ENCODE results near the gene NUDT19. TPM values are rescaled to one million over a fixed set of nuclear protein-coding genes. Genes with fewer than 3 reads are reported as not detected.

NUDT19 gene
- total RNA-seq, 2 donors from 2014 or later, result 9.1 to 18.0 TPM

DNA sequence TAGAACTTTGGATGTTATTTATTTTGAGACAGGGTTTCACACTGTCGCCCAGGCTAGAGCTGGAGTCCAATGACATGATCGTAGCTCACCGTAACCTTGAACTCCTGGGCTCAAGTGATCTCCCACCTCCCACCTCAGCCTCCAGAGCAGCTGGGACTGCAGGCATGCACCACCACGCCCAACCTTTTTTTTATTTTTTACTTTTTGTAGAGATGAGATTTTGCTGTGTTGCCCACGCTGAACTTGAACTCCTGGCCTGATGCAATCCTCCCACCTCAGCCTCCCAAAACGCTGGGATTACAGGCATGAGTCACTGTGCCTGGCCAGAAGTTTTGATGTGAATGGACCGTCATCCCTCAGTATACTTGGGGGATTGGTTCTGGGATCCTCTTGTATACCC is 30.3 kb upstream of the NUDT19 start:
- H3K9me3 ChIP-seq, result no peaks in the 10 kb centered on the region
- no peak overlapping the region for H3K4me3 ChIP-seq
- TF ChIP-seq, protein P1, sequence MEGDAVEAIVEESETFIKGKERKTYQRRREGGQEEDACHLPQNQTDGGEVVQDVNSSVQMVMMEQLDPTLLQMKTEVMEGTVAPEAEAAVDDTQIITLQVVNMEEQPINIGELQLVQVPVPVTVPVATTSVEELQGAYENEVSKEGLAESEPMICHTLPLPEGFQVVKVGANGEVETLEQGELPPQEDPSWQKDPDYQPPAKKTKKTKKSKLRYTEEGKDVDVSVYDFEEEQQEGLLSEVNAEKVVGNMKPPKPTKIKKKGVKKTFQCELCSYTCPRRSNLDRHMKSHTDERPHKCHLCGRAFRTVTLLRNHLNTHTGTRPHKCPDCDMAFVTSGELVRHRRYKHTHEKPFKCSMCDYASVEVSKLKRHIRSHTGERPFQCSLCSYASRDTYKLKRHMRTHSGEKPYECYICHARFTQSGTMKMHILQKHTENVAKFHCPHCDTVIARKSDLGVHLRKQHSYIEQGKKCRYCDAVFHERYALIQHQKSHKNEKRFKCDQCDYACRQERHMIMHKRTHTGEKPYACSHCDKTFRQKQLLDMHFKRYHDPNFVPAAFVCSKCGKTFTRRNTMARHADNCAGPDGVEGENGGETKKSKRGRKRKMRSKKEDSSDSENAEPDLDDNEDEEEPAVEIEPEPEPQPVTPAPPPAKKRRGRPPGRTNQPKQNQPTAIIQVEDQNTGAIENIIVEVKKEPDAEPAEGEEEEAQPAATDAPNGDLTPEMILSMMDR (IDR thresholded peaks at IDR 0.05), result no peak
- H3K27me3 ChIP-seq, result no peaks in the 10 kb centered on the region
- no peak for DNase-seq (ENCODE audit: low spot score)
- peaks cover 21% of the 10 kb centered on the region for H3K36me3 ChIP-seq
- no peak overlapping the region for H3K27ac ChIP-seq
- H3K4me1 ChIP-seq, result peaks cover 0 to 7% of the 10 kb centered on the region in 2 donors

DNA sequence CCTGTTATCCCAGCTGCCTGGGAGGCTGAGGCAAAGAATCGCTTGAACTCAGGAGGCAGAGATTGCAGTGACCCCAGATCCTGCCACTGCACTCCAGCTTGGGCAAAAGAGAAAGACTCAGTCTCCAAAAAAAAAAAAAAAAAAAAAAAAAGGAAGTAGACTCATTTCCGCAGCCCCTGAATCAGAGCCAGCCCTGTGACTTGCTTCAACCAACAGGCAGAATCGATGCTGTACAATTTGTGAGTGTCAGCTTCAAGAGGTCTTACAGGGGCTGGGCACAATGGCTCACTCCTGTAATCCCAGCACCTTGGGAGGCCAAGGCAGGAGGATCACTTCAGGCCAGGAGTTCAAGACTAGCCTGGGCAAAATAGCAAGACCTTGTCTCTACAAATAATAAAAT is 29.4 kb upstream of the NUDT19 start:
- no peak for DNase-seq (ENCODE audit: low spot score)
- H3K4me3 ChIP-seq, result no peak overlapping the region
- peaks cover 0 to 13% of the 10 kb centered on the region in 2 donors for H3K4me1 ChIP-seq
- no peaks in the 10 kb centered on the region for H3K27me3 ChIP-seq
- H3K27ac ChIP-seq, result no peak overlapping the region
- peaks cover 19% of the 10 kb centered on the region for H3K36me3 ChIP-seq
- TF ChIP-seq, protein P1 (IDR thresholded peaks at IDR 0.05), result no peak
- no peaks in the 10 kb centered on the region for H3K9me3 ChIP-seq

DNA sequence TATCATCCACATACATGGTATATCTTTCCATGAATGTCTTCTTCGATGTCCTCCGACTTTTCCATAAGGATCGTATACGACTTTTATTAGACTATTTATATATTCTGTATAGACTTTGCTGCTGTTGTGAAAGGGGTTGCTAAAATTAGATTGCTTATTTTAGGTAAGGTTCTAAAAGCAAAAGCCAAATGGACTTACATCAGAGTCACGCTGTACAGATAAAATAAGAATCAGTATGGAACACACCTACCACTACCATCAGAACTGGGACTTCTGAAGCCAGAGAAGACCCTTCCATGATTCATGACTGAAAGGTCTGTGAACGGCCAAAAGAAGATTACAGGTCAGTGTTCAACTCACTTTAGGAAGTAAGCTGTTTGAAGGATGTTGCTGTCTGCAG is 25.5 kb upstream of the NUDT19 start:
- H3K27me3 ChIP-seq, result no peaks in the 10 kb centered on the region
- H3K27ac ChIP-seq, result peak overlapping the region in 1 of 2 donors; percentile 54
- peaks cover 5% of the 10 kb centered on the region for H3K36me3 ChIP-seq
- peaks cover 0 to 13% of the 10 kb centered on the region in 2 donors for H3K4me1 ChIP-seq
- no peaks in the 10 kb centered on the region for H3K9me3 ChIP-seq
- no peak for DNase-seq (ENCODE audit: low spot score)
- TF ChIP-seq, protein P1 (IDR thresholded peaks at IDR 0.05), result no peak
- H3K4me3 ChIP-seq, result no peak overlapping the region

DNA sequence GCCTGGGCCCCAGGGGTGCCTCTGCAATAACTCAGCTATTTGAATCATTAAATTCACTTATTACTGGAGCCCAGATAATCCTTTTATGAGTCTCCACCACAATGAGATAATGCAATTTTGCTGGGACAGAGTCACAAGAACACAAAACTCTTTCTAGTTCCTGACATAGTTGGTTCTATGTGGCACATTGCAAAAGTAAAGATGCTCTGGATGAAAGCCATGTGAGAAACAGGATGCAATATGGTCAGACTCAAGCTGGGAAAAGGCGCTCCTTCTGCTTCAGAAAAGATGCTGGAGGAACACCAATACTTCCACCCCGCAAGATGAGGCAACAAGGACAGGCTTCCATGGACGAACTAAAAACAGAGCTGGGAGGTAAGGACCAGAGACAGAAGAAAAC is 22.3 kb upstream of the NUDT19 start:
- H3K4me1 ChIP-seq, result peaks cover 0 to 40% of the 10 kb centered on the region in 2 donors
- peak overlapping the region in 1 of 2 donors; percentile 12 for H3K27ac ChIP-seq
- no peak for DNase-seq (ENCODE audit: low spot score)
- no peaks in the 10 kb centered on the region for H3K9me3 ChIP-seq
- H3K27me3 ChIP-seq, result no peaks in the 10 kb centered on the region
- TF ChIP-seq, protein P1 (IDR thresholded peaks at IDR 0.05), result no peak
- H3K36me3 ChIP-seq, result peaks cover 5% of the 10 kb centered on the region
- no peak overlapping the region for H3K4me3 ChIP-seq

DNA sequence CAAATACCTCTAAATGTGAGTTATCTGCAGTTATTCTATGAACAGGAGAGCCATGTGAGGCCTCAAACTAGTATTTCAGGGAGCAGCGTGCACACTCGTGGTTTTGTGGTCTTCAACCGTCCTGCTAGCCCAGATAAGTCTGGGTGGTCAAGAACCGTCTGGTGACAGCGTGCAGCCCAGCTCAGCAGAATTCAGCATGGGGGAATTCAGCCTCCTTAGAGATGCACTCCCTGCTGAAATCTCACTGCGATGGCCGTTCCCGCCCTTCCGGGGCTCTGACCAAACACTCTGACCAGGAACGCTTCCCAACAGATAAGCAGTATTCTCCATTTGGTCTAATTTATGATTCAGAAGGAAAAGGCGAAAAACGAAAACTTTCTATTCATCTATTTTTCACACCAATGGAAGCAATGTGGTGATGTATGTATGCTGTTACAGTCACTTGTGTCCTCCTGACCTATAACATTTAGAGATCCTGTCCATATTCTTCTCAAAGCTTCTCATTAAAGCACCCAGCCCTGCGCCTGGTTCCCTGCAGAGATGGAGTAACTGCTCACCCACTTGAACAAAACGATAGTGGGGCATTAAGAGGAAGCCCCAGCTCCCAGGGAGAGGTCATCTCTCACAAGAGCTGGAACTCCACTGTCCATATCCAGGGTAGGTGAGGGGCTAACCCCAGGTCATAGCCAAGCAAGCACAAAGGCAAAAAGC is 19.6 kb upstream of the NUDT19 start:
- no peak for DNase-seq (ENCODE audit: low spot score)
- Histone ChIP-seq H3K27me3 (no peaks in the 10 kb centered on the region), H3K27ac (no peak overlapping the region), H3K4me1 (peaks cover 0 to 45% of the 10 kb centered on the region in 2 donors), H3K9me3 (no peaks in the 10 kb centered on the region), H3K36me3 (peaks cover 4% of the 10 kb centered on the region), H3K4me3 (no peak overlapping the region)
- TF ChIP-seq, protein P1 (IDR thresholded peaks at IDR 0.05), result no peak

DNA sequence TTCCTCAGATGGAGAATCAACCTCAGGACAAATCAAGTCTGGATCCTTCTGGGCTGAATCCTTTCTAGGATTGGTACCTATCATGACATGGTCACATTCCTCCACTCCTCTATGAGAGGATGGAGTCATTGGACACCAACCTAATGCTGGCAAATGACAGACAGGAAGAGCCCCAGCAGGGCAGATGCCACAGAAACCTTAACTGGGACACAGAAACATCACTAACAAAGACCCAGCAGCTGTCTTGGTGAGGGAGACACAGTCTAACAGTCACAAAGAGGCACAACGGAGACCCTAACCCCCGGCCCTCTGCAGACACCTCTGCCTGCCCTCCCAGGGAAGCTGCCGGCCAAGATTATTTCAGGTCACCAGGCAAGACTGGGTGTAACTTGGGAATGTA is 18.8 kb upstream of the NUDT19 start:
- Histone ChIP-seq H3K4me3 (no peak overlapping the region), H3K4me1 (peaks cover 0 to 45% of the 10 kb centered on the region in 2 donors), H3K36me3 (no peaks in the 10 kb centered on the region), H3K27ac (no peak overlapping the region), H3K9me3 (no peaks in the 10 kb centered on the region), H3K27me3 (no peaks in the 10 kb centered on the region)
- TF ChIP-seq, protein P1 (IDR thresholded peaks at IDR 0.05), result no peak
- DNase-seq (ENCODE audit: low spot score), result no peak

Data from right atrium auricular region (tissue), 2 donors.